ENCODE results near the gene CELA3B.
"Not testable (repeated sequence)": the region's sequence is repeated elsewhere in the genome, so short reads cannot be mapped to it uniquely, and the experiment has no call there.

Gene CELA3B

DNA sequence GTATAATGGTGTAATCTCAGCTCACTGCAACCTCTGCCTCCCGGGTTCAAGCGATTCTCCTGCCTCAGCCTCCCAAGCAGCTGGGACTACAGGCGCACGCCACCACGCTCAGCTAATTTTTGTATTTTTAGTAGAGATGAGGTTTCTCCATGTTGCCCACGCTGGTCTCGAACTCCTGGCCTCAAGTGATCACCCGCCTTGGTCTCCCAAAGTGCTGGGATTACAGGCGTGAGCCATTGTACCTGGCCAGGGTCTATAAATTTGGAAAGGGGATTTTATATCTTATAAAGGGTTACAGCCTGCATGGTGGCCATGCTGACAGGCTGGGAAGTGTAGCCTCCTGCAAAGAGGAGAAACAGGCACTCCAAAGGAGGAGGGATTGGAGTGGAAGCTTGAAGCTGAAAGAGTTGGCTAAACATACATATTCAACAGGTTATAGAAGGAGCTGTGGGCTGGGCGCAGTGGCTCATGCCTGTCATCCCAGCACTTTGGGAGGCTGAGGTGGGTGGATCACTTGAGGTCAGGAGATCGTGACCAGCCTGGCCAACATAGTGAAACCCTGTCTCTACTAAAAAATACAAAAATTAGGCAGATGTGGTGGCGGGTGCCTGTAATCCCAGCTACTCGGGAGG is 37.9 kb downstream of the CELA3B start:
- not testable (repeated sequence) for DNase-seq

- DNase-seq, result no peak
Measured at GRCh38 chr1:22018583-22019559, 42.0 kb downstream of the CELA3B start.

DNA sequence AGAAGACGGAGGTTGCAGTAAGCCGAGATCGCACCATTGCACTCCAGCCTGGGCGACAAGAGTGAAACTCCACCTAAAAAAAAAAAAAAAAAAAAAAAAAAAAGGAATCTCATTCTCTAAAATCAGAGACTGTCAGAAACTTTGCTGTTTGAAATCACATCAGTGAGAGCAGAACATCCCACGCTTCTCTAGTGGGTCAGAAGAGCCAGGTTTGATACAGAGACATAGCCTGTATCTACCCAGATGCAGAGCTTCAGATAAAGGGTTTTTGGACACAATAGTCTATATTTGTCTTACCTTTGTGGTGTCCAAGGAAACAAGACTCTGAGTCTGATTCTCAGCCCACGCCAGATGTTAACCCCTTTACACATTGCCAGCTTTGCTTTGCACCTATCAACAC is 44.2 kb downstream of the CELA3B start:
- no peak for DNase-seq

- peak; percentile 92 for DNase-seq
Measured at GRCh38 chr1:22024485-22025367, 47.9 kb downstream of the CELA3B start.

- peak; percentile 92 for DNase-seq
Measured at GRCh38 chr1:22025368-22026155, 48.7 kb downstream of the CELA3B start.

- no peak for DNase-seq
Measured at GRCh38 chr1:22026924-22027289, 50.1 kb downstream of the CELA3B start.

- DNase-seq, result no peak
Measured at GRCh38 chr1:22030057-22030456, 53.2 kb downstream of the CELA3B start.

DNA sequence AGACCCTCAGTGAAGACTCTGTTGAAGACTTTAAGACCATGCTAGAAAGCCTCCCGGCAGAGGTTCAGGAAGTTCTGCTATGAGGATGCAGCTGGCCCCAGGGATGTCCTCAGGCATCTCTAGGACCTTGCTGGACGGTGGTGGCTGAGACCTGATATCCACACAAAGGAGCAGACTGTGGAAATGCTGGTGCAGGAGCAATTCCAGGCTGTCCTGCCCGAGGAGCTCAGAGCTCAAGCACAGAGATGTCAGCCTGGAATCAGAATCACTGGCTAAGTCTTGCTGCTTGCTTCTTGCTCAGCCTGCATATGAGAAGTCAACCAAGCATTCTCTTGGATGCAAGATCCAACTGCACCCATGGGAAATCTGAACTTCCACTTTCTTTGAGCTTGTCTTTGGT is 53.7 kb downstream of the CELA3B start:
- DNase-seq, result no peak

GRCh38 chr1:22031214-22031962 is 54.6 kb downstream of the CELA3B start:
- DNase-seq, result no peak

- not testable (repeated sequence) for DNase-seq
Measured at GRCh38 chr1:22034834-22035233, 58.0 kb downstream of the CELA3B start.

GRCh38 chr1:22037520-22037919 is 60.7 kb downstream of the CELA3B start:
- no peak for DNase-seq

- no peak for DNase-seq
Measured at GRCh38 chr1:22038036-22038435, 61.2 kb downstream of the CELA3B start.
